GM19463 (cell line): Measurements from ENCODE around the gene MTERF2.
A peak's percentile ranks its signal among the peaks of the same experiment; 100 is the strongest.
"Not testable (repeated sequence)": the region's sequence is repeated elsewhere in the genome, so short reads cannot be mapped to it uniquely, and the experiment has no call there.

Experiments used
- ATAC-seq: cut with Tn5 transposase; IDR thresholded peaks from one replicate; pipeline ENCODE4 v1.9.1; 2021; ENCODE audit warnings: mild to moderate bottlenecking, moderate library complexity; ENCODE audit not compliant: unreplicated experiment

The MTERF2 gene

DNA sequence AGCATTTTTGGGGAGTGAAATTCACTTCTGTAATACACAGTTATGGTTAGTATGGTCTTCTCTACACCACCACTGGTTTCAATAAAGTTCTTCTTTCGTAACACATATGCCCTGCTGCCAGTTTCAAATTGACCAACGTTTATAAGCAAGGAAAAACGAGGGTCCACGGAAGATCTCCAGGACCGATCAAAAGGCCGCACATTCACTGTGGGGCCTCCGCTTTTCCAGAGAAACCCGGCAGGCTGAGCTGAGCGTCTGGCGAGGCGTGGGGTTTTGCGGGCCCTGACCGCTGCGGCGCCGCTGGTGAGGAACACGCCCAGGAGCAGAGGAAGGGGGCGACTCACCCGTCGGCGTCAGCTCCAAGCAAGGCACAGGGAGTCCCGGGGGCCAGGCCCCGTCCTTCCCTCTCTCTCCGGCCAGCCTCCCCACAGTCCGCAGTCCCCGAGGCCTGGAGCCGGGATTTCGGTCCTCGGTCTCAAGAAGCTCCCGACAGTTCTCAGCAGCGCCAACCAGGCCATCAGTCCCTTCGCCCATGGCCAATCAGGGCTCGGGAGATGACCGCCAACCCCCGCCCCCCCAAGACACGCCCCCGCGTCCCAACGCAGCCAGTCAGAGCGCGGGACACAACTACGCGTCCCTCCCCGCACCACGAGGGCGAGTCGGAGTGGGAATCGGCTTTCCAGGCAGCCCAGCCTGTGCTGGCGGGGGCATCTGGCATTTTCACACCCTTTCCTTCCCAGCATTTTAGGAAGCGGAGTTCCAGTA, at the start of gene MTERF2:
Gene MTERF2 (minus strand): TSS at position 522 of the 765 bp plus-strand sequence. CDS start 8,432 bp downstream, outside the sequence.
- peak; percentile 93 for ATAC-seq

DNA sequence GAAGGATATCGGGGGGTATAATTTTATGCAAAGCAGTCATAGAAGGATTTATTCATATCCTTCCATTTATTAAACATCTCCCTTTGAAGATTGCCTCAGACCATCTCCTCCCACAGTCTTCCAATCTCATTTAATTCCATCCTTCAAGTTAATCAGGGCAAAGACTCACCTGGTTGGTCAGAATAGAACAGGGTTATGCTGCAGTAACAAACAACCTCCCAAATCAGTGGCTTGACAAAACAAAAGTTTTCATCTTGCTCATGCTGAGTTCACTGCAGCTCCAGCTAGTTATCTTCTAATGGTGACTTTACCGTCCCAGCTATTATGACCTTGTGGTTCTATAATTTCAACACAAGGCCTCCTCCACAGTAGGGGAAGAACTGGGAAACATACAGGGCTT, 48.8 kb upstream of the MTERF2 start:
- ATAC-seq, result no peak

- ATAC-seq, result no peak
These were observed 47.1 kb upstream of the MTERF2 start for GRCh38 chr12:107033758-107034739.

DNA sequence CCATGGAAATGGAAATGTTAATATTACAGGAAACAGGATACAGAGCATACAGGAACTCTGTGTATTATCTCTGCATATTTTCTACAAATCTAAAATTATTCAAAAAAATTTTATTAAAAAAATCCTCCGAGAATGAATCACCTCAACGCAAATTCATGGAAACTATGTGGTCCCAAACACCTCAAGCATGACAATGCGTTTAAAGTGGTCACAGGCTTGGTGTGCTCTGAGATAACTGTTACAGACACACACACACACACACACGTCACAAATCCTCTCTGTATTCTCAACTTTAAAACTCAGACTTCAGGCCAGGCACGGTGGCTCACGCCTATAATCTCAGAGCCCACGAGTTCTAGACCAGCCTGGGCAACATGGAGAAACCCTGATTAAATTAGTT, 45.3 kb upstream of the MTERF2 start:
- no peak for ATAC-seq

DNA sequence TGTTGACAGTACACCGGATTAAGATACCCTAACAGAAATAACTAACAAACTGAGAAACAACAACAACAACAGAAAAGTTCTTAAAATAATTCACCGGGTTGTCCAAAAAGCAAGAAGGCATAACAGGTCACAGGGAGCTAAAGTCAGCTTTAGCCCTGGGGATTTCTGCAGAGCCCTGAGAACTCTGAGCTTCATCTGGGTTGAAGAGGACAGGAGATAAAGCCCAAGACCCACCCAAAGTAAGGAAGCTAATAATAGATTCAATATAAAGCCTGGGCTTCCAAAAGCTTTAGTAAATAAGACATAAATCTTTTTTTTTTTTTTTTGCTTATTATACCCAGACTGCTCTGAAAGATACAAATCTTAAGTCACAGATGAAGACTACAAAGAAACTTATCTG, 44.1 kb upstream of the MTERF2 start:
- ATAC-seq, result no peak

GRCh38 chr12:107029081-107029480, 42.1 kb upstream of the MTERF2 start:
- ATAC-seq, result no peak

GRCh38 chr12:107027636-107028053, 40.7 kb upstream of the MTERF2 start:
- ATAC-seq, result no peak

- ATAC-seq, result no peak
These were observed 40.1 kb upstream of the MTERF2 start for GRCh38 chr12:107026806-107027635.

- not testable (repeated sequence) for ATAC-seq
These were observed 39.4 kb upstream of the MTERF2 start for GRCh38 chr12:107026356-107026755.

- no peak for ATAC-seq
These were observed 38.7 kb upstream of the MTERF2 start for GRCh38 chr12:107025671-107026070.

- ATAC-seq, result no peak
These were observed 32.6 kb upstream of the MTERF2 start for GRCh38 chr12:107019546-107019945.

- no peak for ATAC-seq
These were observed 30.1 kb upstream of the MTERF2 start for GRCh38 chr12:107017042-107017441.

GRCh38 chr12:107014055-107014454, 27.1 kb upstream of the MTERF2 start:
- no peak for ATAC-seq

DNA sequence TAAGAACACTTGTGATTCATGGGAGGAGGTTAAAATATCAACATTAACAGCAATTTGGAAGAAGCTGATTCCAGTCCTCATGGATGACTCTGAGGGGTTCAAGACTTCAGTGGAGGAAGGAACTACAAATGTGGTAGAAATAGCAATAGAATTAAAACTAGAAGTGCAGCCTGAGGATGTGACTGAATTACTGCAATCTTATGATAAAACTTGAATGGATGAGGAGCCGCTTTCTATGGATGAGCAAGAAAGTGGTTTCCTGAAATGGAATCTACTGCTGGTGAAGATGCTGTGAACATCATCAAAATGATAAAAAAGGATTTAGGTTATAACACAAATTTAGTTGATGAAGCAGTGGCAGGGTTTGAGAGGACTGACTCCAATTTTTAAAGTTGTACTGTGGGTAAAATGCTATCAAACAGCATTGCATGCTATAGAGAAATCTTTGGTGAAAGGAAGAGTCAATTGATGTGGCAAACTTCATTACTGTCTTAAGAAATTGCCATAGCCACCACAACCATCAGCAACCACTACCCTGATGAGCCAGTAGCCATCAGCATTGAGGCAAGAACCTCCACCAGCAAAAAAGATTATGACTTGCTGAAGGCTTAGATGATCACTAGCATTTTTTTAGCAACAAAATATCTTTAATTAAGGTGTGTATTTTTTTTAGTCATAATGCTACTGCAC, 25.9 kb upstream of the MTERF2 start:
- no peak for ATAC-seq

DNA sequence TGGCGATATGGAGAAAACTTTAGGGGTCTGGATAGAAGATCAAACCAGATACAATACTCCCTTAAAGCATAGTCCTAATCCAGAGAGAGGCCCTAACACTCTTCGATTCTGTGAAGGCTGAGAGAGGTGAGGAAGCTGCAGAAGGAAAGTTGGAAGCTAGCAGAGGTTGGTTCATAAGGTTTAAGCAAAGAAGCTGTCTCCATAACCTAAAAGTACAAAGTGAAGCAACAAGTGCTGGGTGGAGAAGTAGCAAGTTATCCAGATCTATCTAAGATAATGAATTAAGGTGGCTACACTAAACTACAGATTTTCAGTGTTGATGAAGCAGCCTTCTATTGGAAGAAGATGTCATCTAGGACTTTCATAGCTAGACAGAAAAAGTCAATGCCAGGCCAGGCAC, 24.6 kb upstream of the MTERF2 start:
- no peak for ATAC-seq

DNA sequence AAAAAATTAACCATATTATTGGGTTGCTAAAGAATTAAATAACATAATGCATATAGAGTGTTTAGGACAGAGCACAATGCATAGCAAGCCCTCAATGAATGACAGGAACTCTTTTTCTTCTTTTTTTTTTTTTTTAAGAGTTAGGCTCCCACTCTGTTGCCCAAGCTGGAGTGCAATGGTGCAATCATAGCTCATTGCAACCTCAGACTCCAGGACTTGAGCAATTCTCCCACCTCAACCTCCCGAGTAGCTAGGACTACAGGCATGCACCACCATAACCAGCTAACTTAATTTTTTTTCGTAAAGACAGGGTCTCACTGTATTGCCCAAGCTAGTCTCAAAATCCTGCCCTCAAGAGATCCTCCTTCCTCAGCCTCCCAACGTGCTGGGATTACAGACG, 20.5 kb upstream of the MTERF2 start:
- ATAC-seq, result no peak

- not testable (repeated sequence) for ATAC-seq
These were observed 15.7 kb upstream of the MTERF2 start for GRCh38 chr12:107002665-107003064.

GRCh38 chr12:106999446-106999845, 12.5 kb upstream of the MTERF2 start:
- no peak for ATAC-seq

- no peak for ATAC-seq
These were observed 11.0 kb upstream of the MTERF2 start for GRCh38 chr12:106997916-106998315.

GRCh38 chr12:106996102-106996501, 9.2 kb upstream of the MTERF2 start:
- ATAC-seq, result not testable (repeated sequence)
